ENCODE results near the gene ZFYVE16. TPM values are rescaled to one million over a fixed set of nuclear protein-coding genes. Genes with fewer than 3 reads are reported as not detected.
A peak's percentile ranks its signal among the peaks of the same experiment; 100 is the strongest.

ZFYVE16 gene
- polyA plus RNA-seq, 3 donors: 9.4 to 15.8 (median 10.7) TPM

DNA sequence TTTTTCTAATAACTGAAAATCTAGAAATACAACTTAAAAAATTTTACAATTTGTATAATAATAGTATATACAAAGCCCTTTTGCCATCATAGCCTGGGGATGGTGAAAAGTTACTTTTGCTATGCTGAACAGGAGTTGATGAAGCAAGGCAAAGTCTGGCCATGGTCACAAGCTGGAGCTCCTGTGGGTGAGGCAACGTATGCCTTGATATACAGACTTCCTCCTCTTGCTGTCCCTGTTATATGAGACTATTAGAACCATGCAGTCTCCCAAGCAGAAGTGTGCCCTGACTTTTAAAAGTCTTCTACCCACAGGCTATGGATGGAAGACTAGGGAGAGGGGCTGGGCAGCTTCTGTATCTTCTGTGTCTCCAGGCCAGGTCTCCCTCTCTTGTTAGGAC lies 95.8 kb downstream of the ZFYVE16 start:
- Histone ChIP-seq H3K9ac (ENCODE audit: insufficient read depth, low read length, poor library complexity, severe bottlenecking) (no peak overlapping the region), H3K9me3 (replicated peaks in 1 of 2; ENCODE audit: control insufficient read depth in 1 of 2, insufficient read depth in 1 of 2, low read length in 2 of 2) (no peaks in the 10 kb centered on the region), H2AFZ (ENCODE audit: insufficient read depth, low read depth, low read length, poor library complexity, severe bottlenecking) (no peak overlapping the region), H3K4me3 (replicated peaks in 1 of 3; ENCODE audit: low read depth in 2 of 3, low read length in 3 of 3) (peak overlapping the region in 1 of 3 experiments; percentile 67), H3K27me3 (ENCODE audit: control insufficient read depth in 2 of 2, insufficient read depth in 2 of 2, low read length in 2 of 2) (no peaks in the 10 kb centered on the region), H4K20me1 (ENCODE audit: insufficient read depth, low read length) (no peaks in the 10 kb centered on the region), H3K4me2 (replicated peaks; ENCODE audit: extremely low read depth, low read length, poor library complexity, severe bottlenecking) (peak overlapping the region; percentile 52), H3K36me3 (replicated peaks in 1 of 2; ENCODE audit: control insufficient read depth in 1 of 2, insufficient read depth in 2 of 2, low read length in 2 of 2) (peaks cover 3 to 16% of the 10 kb centered on the region in 2 donors), H3K27ac (ENCODE audit: low read depth in 1 of 2, low read length in 2 of 2) (peak overlapping the region; percentile 67 to 80), H3K4me1 (ENCODE audit: control insufficient read depth in 1 of 2, insufficient read depth in 2 of 2, low read length in 2 of 2) (peaks cover 25 to 34% of the 10 kb centered on the region in 2 donors), H3K79me2 (ENCODE audit: insufficient read depth, low read length) (peaks cover 24% of the 10 kb centered on the region)
- DNase-seq: peak; percentile 71 to 80 (median 77)
- H3K36me3 Mint-ChIP-seq: peaks cover 16 to 34% of the 10 kb centered on the region in 2 donors
- H3K27me3 Mint-ChIP-seq (ENCODE audit: low read depth in 3 of 3): no peaks in the 10 kb centered on the region
- no CpG with 5 or more reads among the region's 1 CpG for WGBS (ENCODE audit: insufficient coverage)
- H3K9me3 Mint-ChIP-seq: peaks cover 0 to 3% (median 0%) of the 10 kb centered on the region in 7 donors
- peak overlapping the region; percentile 59 to 94 (median 89) for H3K27ac Mint-ChIP-seq
- peak overlapping the region; percentile 43 to 79 for H3K4me3 Mint-ChIP-seq
- TF ChIP-seq, protein P1, sequence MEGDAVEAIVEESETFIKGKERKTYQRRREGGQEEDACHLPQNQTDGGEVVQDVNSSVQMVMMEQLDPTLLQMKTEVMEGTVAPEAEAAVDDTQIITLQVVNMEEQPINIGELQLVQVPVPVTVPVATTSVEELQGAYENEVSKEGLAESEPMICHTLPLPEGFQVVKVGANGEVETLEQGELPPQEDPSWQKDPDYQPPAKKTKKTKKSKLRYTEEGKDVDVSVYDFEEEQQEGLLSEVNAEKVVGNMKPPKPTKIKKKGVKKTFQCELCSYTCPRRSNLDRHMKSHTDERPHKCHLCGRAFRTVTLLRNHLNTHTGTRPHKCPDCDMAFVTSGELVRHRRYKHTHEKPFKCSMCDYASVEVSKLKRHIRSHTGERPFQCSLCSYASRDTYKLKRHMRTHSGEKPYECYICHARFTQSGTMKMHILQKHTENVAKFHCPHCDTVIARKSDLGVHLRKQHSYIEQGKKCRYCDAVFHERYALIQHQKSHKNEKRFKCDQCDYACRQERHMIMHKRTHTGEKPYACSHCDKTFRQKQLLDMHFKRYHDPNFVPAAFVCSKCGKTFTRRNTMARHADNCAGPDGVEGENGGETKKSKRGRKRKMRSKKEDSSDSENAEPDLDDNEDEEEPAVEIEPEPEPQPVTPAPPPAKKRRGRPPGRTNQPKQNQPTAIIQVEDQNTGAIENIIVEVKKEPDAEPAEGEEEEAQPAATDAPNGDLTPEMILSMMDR (IDR thresholded peaks at IDR 0.05): no peak
- intact Hi-C loops (cut with micrococcal nuclease): no loop called here
- peaks cover 48% of the 10 kb centered on the region for H3K4me1 Mint-ChIP-seq

DNA sequence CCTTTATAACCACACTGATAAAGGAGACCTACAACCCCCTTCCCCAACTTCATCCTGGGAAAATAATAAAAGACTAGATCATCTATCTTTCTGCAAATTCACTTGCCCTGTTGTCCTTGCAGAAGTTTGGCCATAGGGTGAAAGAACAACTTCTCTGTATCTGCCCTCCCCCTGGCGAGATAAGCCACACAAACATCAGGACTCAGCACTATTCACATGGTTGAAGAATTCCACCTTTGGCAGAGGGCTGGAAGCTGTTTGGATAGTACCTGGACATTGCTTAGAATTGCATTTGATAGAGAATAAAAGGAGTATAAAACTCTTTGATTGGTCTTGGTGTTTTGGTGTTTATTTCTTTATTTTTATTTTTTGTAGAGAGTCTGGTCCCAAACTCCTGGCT lies 97.0 kb downstream of the ZFYVE16 start:
- H3K27ac ChIP-seq (ENCODE audit: low read depth in 1 of 2, low read length in 2 of 2): peak overlapping the region in 1 of 2 donors; percentile 67
- DNase-seq: no peak
- no peaks in the 10 kb centered on the region for H3K27me3 Mint-ChIP-seq (ENCODE audit: low read depth in 3 of 3)
- intact Hi-C loops (cut with micrococcal nuclease): no loop called here
- H4K20me1 ChIP-seq (ENCODE audit: insufficient read depth, low read length): no peaks in the 10 kb centered on the region
- H3K4me1 Mint-ChIP-seq: peaks cover 45% of the 10 kb centered on the region
- WGBS (ENCODE audit: insufficient coverage): no CpG with 5 or more reads among the region's 1 CpG
- peaks cover 0 to 3% (median 0%) of the 10 kb centered on the region in 7 donors for H3K9me3 Mint-ChIP-seq
- no peak overlapping the region for H3K4me3 Mint-ChIP-seq
- no peak overlapping the region for H3K9ac ChIP-seq (ENCODE audit: insufficient read depth, low read length, poor library complexity, severe bottlenecking)
- H3K4me2 ChIP-seq (replicated peaks; ENCODE audit: extremely low read depth, low read length, poor library complexity, severe bottlenecking): no peak overlapping the region
- no peaks in the 10 kb centered on the region for H3K9me3 ChIP-seq (replicated peaks in 1 of 2; ENCODE audit: control insufficient read depth in 1 of 2, insufficient read depth in 1 of 2, low read length in 2 of 2)
- peak overlapping the region; percentile 16 to 86 (median 65) for H3K27ac Mint-ChIP-seq
- H3K27me3 ChIP-seq (ENCODE audit: control insufficient read depth in 2 of 2, insufficient read depth in 2 of 2, low read length in 2 of 2): no peaks in the 10 kb centered on the region
- no peak overlapping the region for H2AFZ ChIP-seq (ENCODE audit: insufficient read depth, low read depth, low read length, poor library complexity, severe bottlenecking)
- H3K4me1 ChIP-seq (ENCODE audit: control insufficient read depth in 1 of 2, insufficient read depth in 2 of 2, low read length in 2 of 2): peaks cover 31 to 39% of the 10 kb centered on the region in 2 donors
- H3K4me3 ChIP-seq (replicated peaks in 1 of 3; ENCODE audit: low read depth in 2 of 3, low read length in 3 of 3): no peak overlapping the region
- peaks cover 15% of the 10 kb centered on the region for H3K79me2 ChIP-seq (ENCODE audit: insufficient read depth, low read length)
- peaks cover 5 to 22% of the 10 kb centered on the region in 2 donors for H3K36me3 ChIP-seq (replicated peaks in 1 of 2; ENCODE audit: control insufficient read depth in 1 of 2, insufficient read depth in 2 of 2, low read length in 2 of 2)
- peaks cover 16 to 38% of the 10 kb centered on the region in 2 donors for H3K36me3 Mint-ChIP-seq
- TF ChIP-seq, protein P1 (IDR thresholded peaks at IDR 0.05): no peak

Data from CD14-positive monocyte (primary cell).